T-helper 2 cell treated with Interferon-gamma antibody and Interleukin-4, amounts not matched to agents 100 ng/mL and 5 ng/mL, for 36 hours (primary cell): ENCODE measurements around the gene ABCC4. TPM values are rescaled to one million over a fixed set of nuclear protein-coding genes. Genes with fewer than 3 reads are reported as not detected.

ENCODE experiments used
- intact Hi-C: fragments of 100-400 bp; cut with micrococcal nuclease; formaldehyde crosslinking; loops from one replicate; pipeline ENCODE4 v1.15.1; 2023
- total RNA-seq: library from RNA; stranded (reverse); gene quantifications from 2 replicates; pipeline ENCODE4 v1.2.3, GENCODE V29; 2022

The ABCC4 gene
- total RNA-seq, 1 donor from 2014 or later, result 7.7 TPM

- intact Hi-C loops, result no loop called here
Measured at GRCh38 chr13:95258098-95258497, 43.2 kb downstream of the ABCC4 start.

- intact Hi-C loops, result no loop called here
Measured at GRCh38 chr13:95256091-95256490, 45.2 kb downstream of the ABCC4 start.

GRCh38 chr13:95255072-95255732 lies 46.0 kb downstream of the ABCC4 start:
- intact Hi-C loops, result no loop called here

GRCh38 chr13:95254339-95254738 lies 46.9 kb downstream of the ABCC4 start:
- intact Hi-C loops, result no loop called here

GRCh38 chr13:95253033-95253432 lies 48.2 kb downstream of the ABCC4 start:
- intact Hi-C loops, result no loop called here

GRCh38 chr13:95251641-95252040 lies 49.6 kb downstream of the ABCC4 start:
- intact Hi-C loops, result no loop called here

- intact Hi-C loops, result no loop called here
Measured at GRCh38 chr13:95250961-95251360, 50.3 kb downstream of the ABCC4 start.

- intact Hi-C loops, result no loop called here
Measured at GRCh38 chr13:95248953-95249352, 52.3 kb downstream of the ABCC4 start.

- intact Hi-C loops, result no loop called here
Measured at GRCh38 chr13:95247852-95248251, 53.4 kb downstream of the ABCC4 start.

GRCh38 chr13:95247171-95247570 lies 54.1 kb downstream of the ABCC4 start:
- intact Hi-C loops, result no loop called here

GRCh38 chr13:95246292-95247082 lies 54.8 kb downstream of the ABCC4 start:
- intact Hi-C loops, result no loop called here

GRCh38 chr13:95245071-95245470 lies 56.2 kb downstream of the ABCC4 start:
- intact Hi-C loops, result no loop called here

GRCh38 chr13:95243207-95243606 lies 58.0 kb downstream of the ABCC4 start:
- intact Hi-C loops, result no loop called here

GRCh38 chr13:95241321-95241720 lies 59.9 kb downstream of the ABCC4 start:
- intact Hi-C loops, result no loop called here

- intact Hi-C loops, result no loop called here
Measured at GRCh38 chr13:95239283-95239682, 62.0 kb downstream of the ABCC4 start.

- intact Hi-C loops, result no loop called here
Measured at GRCh38 chr13:95237310-95237870, 63.9 kb downstream of the ABCC4 start.

- intact Hi-C loops, result no loop called here
Measured at GRCh38 chr13:95236774-95237173, 64.5 kb downstream of the ABCC4 start.

- intact Hi-C loops, result no loop called here
Measured at GRCh38 chr13:95235974-95236373, 65.3 kb downstream of the ABCC4 start.

- intact Hi-C loops, result no loop called here
Measured at GRCh38 chr13:95235199-95235756, 66.0 kb downstream of the ABCC4 start.

GRCh38 chr13:95234242-95234641 lies 67.0 kb downstream of the ABCC4 start:
- intact Hi-C loops, result no loop called here

- intact Hi-C loops, result no loop called here
Measured at GRCh38 chr13:95233026-95233635, 68.1 kb downstream of the ABCC4 start.

GRCh38 chr13:95231393-95231792 lies 69.9 kb downstream of the ABCC4 start:
- intact Hi-C loops, result no loop called here
